Activated naive CD8-positive, alpha-beta T cell treated with anti-CD3 and anti-CD28 coated beads for 36 hours (primary cell): ENCODE results near the gene RBFOX1. TPM values are rescaled to one million over a fixed set of nuclear protein-coding genes. Genes with fewer than 3 reads are reported as not detected.

Experiments used
- DNase-seq: peaks from one replicate; pipeline ENCODE4 v3.0.0; 2021
- H3K27ac Mint-ChIP-seq: one replicate; pipeline ENCODE4 v1.8.0; 2022; ENCODE audit warnings: mild to moderate bottlenecking, moderate library complexity, mixed read lengths
- H3K27me3 Mint-ChIP-seq: one replicate; pipeline ENCODE4 v1.8.0; 2022; ENCODE audit warnings: mild to moderate bottlenecking, mixed read lengths
- H3K36me3 Mint-ChIP-seq: one replicate; pipeline ENCODE4 v1.8.0; 2021; ENCODE audit warnings: mild to moderate bottlenecking, mixed read lengths
- H3K4me1 Mint-ChIP-seq: one replicate; pipeline ENCODE4 v1.8.0; 2021; ENCODE audit warnings: mixed read lengths
- H3K4me3 Mint-ChIP-seq: one replicate; pipeline ENCODE4 v1.8.0; 2022; ENCODE audit warnings: mild to moderate bottlenecking, moderate library complexity, mixed read lengths
- H3K9me3 Mint-ChIP-seq: one replicate; pipeline ENCODE4 v1.8.0; 2022; ENCODE audit warnings: mixed read lengths
- total RNA-seq, 2 experiments: library from RNA; stranded (reverse); gene quantifications; one replicate each; pipeline ENCODE4 v1.2.3, GENCODE V29; 2021

RBFOX1 gene
- total RNA-seq, 2 experiments from 2014 or later, result not detected

GRCh38 chr16:7688811-7689210 lies 356.2 kb downstream of the RBFOX1 start:
- no peaks in the 10 kb centered on the region for H3K36me3 Mint-ChIP-seq
- no peaks in the 10 kb centered on the region for H3K4me1 Mint-ChIP-seq
- no peak for DNase-seq
- H3K27me3 Mint-ChIP-seq, result no peaks in the 10 kb centered on the region
- no peak overlapping the region for H3K27ac Mint-ChIP-seq
- no peak overlapping the region for H3K4me3 Mint-ChIP-seq
- peaks cover 9% of the 10 kb centered on the region for H3K9me3 Mint-ChIP-seq

GRCh38 chr16:7689234-7689633 lies 356.6 kb downstream of the RBFOX1 start:
- no peaks in the 10 kb centered on the region for H3K4me1 Mint-ChIP-seq
- no peaks in the 10 kb centered on the region for H3K36me3 Mint-ChIP-seq
- H3K27me3 Mint-ChIP-seq, result no peaks in the 10 kb centered on the region
- H3K9me3 Mint-ChIP-seq, result peaks cover 9% of the 10 kb centered on the region
- H3K4me3 Mint-ChIP-seq, result no peak overlapping the region
- no peak for DNase-seq
- no peak overlapping the region for H3K27ac Mint-ChIP-seq

GRCh38 chr16:7691533-7691932 lies 358.9 kb downstream of the RBFOX1 start:
- no peak overlapping the region for H3K27ac Mint-ChIP-seq
- no peaks in the 10 kb centered on the region for H3K36me3 Mint-ChIP-seq
- no peak for DNase-seq
- peaks cover 7% of the 10 kb centered on the region for H3K9me3 Mint-ChIP-seq
- H3K4me1 Mint-ChIP-seq, result no peaks in the 10 kb centered on the region
- H3K4me3 Mint-ChIP-seq, result no peak overlapping the region
- H3K27me3 Mint-ChIP-seq, result no peaks in the 10 kb centered on the region

- Mint-ChIP-seq H3K9me3 (peaks cover 5% of the 10 kb centered on the region), H3K4me1 (no peaks in the 10 kb centered on the region), H3K27me3 (no peaks in the 10 kb centered on the region), H3K27ac (no peak overlapping the region), H3K4me3 (no peak overlapping the region), H3K36me3 (no peaks in the 10 kb centered on the region)
- no peak for DNase-seq
These were observed 371.0 kb downstream of the RBFOX1 start for GRCh38 chr16:7703672-7704071.

GRCh38 chr16:7705885-7706284 lies 373.2 kb downstream of the RBFOX1 start:
- DNase-seq, result no peak
- Mint-ChIP-seq H3K36me3 (no peaks in the 10 kb centered on the region), H3K27ac (no peak overlapping the region), H3K27me3 (no peaks in the 10 kb centered on the region), H3K4me1 (no peaks in the 10 kb centered on the region), H3K4me3 (no peak overlapping the region), H3K9me3 (peaks cover 14% of the 10 kb centered on the region)

- Mint-ChIP-seq H3K9me3 (peaks cover 14% of the 10 kb centered on the region), H3K27ac (no peak overlapping the region), H3K36me3 (no peaks in the 10 kb centered on the region), H3K4me3 (no peak overlapping the region), H3K4me1 (no peaks in the 10 kb centered on the region), H3K27me3 (no peaks in the 10 kb centered on the region)
- no peak for DNase-seq
These were observed 376.5 kb downstream of the RBFOX1 start for GRCh38 chr16:7709186-7709585.

GRCh38 chr16:7713244-7713643 lies 380.6 kb downstream of the RBFOX1 start:
- H3K4me1 Mint-ChIP-seq, result no peaks in the 10 kb centered on the region
- no peaks in the 10 kb centered on the region for H3K27me3 Mint-ChIP-seq
- H3K27ac Mint-ChIP-seq, result no peak overlapping the region
- no peak overlapping the region for H3K4me3 Mint-ChIP-seq
- DNase-seq, result no peak
- peaks cover 12% of the 10 kb centered on the region for H3K9me3 Mint-ChIP-seq
- no peaks in the 10 kb centered on the region for H3K36me3 Mint-ChIP-seq

GRCh38 chr16:7714775-7715174 lies 382.1 kb downstream of the RBFOX1 start:
- H3K4me3 Mint-ChIP-seq, result no peak overlapping the region
- H3K36me3 Mint-ChIP-seq, result no peaks in the 10 kb centered on the region
- DNase-seq, result no peak
- H3K27me3 Mint-ChIP-seq, result no peaks in the 10 kb centered on the region
- H3K27ac Mint-ChIP-seq, result no peak overlapping the region
- H3K9me3 Mint-ChIP-seq, result peaks cover 6% of the 10 kb centered on the region
- H3K4me1 Mint-ChIP-seq, result no peaks in the 10 kb centered on the region

GRCh38 chr16:7716660-7717550 lies 384.3 kb downstream of the RBFOX1 start:
- no peaks in the 10 kb centered on the region for H3K36me3 Mint-ChIP-seq
- H3K27me3 Mint-ChIP-seq, result no peaks in the 10 kb centered on the region
- H3K4me3 Mint-ChIP-seq, result no peak overlapping the region
- peaks cover 3% of the 10 kb centered on the region for H3K9me3 Mint-ChIP-seq
- no peaks in the 10 kb centered on the region for H3K4me1 Mint-ChIP-seq
- no peak overlapping the region for H3K27ac Mint-ChIP-seq
- DNase-seq, result no peak

GRCh38 chr16:7722761-7723160 lies 390.1 kb downstream of the RBFOX1 start:
- Mint-ChIP-seq H3K4me1 (no peaks in the 10 kb centered on the region), H3K27ac (no peak overlapping the region), H3K9me3 (peaks cover 4% of the 10 kb centered on the region), H3K27me3 (no peaks in the 10 kb centered on the region), H3K36me3 (no peaks in the 10 kb centered on the region), H3K4me3 (no peak overlapping the region)
- DNase-seq, result no peak

- no peaks in the 10 kb centered on the region for H3K4me1 Mint-ChIP-seq
- DNase-seq, result no peak
These were observed 398.5 kb downstream of the RBFOX1 start for GRCh38 chr16:7731141-7731540.

GRCh38 chr16:7736138-7736665 lies 403.6 kb downstream of the RBFOX1 start:
- Mint-ChIP-seq H3K4me3 (no peak overlapping the region), H3K9me3 (peaks cover 3% of the 10 kb centered on the region), H3K36me3 (no peaks in the 10 kb centered on the region), H3K27me3 (no peaks in the 10 kb centered on the region), H3K4me1 (no peaks in the 10 kb centered on the region), H3K27ac (no peak overlapping the region)
- DNase-seq, result no peak

More at GRCh38 chr16:7731141-7731540, 398.5 kb downstream of the RBFOX1 start:
- Mint-ChIP-seq H3K36me3 (no peaks in the 10 kb centered on the region), H3K27me3 (no peaks in the 10 kb centered on the region), H3K27ac (no peak overlapping the region), H3K4me3 (no peak overlapping the region), H3K9me3 (peaks cover 7% of the 10 kb centered on the region)

GRCh38 chr16:7742626-7743025 lies 410.0 kb downstream of the RBFOX1 start:
- Mint-ChIP-seq H3K4me3 (no peak overlapping the region), H3K4me1 (no peaks in the 10 kb centered on the region), H3K27me3 (no peaks in the 10 kb centered on the region), H3K27ac (no peak overlapping the region), H3K9me3 (peaks cover 2% of the 10 kb centered on the region), H3K36me3 (no peaks in the 10 kb centered on the region)
- no peak for DNase-seq

- Mint-ChIP-seq H3K4me1 (no peaks in the 10 kb centered on the region), H3K36me3 (no peaks in the 10 kb centered on the region), H3K27ac (no peak overlapping the region), H3K27me3 (no peaks in the 10 kb centered on the region), H3K9me3 (peaks cover 2% of the 10 kb centered on the region), H3K4me3 (no peak overlapping the region)
- DNase-seq, result no peak
These were observed 412.1 kb downstream of the RBFOX1 start for GRCh38 chr16:7744546-7745264.

- DNase-seq, result no peak
- Mint-ChIP-seq H3K4me1 (no peaks in the 10 kb centered on the region), H3K36me3 (no peaks in the 10 kb centered on the region), H3K27ac (no peak overlapping the region), H3K4me3 (no peak overlapping the region), H3K27me3 (no peaks in the 10 kb centered on the region), H3K9me3 (peaks cover 2% of the 10 kb centered on the region)
These were observed 412.6 kb downstream of the RBFOX1 start for GRCh38 chr16:7745276-7745675.
